Germinal center (tissue), 1 donor: ENCODE measurements around the gene CT47A1.
"Not testable (repeated sequence)": the region's sequence is repeated elsewhere in the genome, so short reads cannot be mapped to it uniquely, and the experiment has no call there.

Experiments
- DNase-seq: peaks from one replicate; pipeline ENCODE4 v3.0.0; 2012; ENCODE audit warnings: mixed read lengths, low spot score

Gene CT47A1

GRCh38 chrX:120985660-120986059 lies at the start of gene CT47A1:
TSS of gene CT47A1 (minus strand) at chrX:120985760. CDS start at chrX:120985529, 231 bp downstream.
- not testable (repeated sequence) for DNase-seq

DNA sequence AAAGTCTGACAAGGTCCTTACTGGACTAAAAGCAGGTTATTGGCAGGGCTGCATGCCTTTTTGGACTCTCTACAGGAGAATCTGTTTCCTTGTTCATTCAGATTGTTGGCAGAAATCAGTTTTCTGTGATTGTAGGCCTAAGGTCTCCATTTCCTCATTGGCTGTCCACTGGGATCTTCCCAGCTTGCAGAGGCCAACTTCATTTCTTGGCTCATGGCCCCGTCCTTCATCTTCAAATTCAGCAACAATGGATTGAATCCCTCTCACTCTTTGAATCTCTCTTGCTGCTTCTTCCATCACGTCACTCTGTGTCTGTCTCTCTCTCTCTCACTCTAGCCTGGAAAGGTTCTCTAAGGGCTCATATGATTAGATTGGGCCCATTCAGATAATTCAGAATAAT lies 47.0 kb upstream of the CT47A1 start:
- DNase-seq, result no peak

DNA sequence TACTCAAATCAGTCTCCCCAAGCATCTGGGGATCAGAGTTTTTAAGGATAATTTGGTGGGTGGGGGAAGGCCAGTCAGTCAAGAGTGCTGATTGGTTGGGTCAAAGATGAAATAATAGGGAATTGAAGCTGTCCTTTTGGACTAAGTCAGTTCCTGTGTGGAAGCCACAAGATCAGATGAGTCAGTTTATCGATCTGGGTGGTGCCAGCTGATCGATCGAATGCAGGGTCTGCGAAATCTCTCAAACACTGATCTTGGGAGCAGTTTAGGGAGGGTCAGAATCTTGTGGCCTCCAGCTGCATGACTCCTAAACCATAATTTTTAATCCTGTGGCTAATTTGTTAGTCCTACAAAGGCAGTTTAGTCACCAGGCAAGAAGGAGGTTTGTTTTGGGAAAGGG lies 44.5 kb upstream of the CT47A1 start:
- DNase-seq, result no peak

DNA sequence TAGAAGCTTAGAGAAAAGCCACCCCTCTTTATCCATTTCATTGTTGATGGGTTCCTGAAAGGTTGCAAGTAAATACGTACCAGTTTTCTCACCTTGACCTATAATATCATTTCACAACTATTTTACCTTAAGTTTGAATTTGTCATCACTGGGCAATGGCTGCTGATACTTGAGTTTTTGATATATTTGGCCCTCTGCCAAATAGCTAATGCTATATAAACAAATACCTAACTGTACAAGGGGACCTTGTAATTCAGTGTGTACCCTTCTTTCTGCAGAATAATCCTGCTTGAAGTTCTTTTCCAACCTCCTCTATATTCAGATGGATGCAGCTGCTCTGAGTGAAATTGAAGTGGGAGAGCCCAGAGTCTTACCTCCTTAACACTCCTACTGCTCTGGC lies 42.9 kb upstream of the CT47A1 start:
- DNase-seq, result no peak

- DNase-seq, result no peak
Measured at GRCh38 chrX:121014826-121015225, 29.3 kb upstream of the CT47A1 start.

DNA sequence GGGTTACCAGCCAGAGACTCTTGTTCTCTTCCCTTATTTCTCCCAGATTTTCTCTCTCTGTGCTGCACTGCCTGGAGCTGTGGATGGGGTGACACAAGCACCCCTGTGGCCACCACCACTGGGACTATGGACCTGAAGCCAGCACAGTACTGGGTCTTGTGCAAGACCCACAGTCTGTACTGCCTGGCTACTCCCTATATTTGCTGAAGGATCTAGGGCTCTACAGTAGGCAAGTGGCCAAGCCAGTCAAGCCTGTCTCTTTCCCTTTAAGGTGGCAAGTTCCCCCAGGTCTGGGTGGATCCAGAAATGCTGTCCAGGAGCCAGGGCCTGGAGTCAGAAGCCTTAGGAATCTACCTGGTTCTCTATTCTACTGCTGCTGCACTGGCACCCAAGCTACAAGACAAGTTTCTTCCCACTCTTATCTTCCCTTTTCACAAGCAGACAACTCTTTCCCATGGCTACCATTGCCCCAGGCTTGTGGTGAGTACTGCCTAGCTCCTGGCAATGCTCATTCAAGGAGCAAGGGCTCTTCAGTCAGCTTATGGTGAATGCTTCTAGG lies 28.4 kb upstream of the CT47A1 start:
- no peak for DNase-seq

- DNase-seq, result no peak
Measured at GRCh38 chrX:121011254-121011653, 25.7 kb upstream of the CT47A1 start.

DNA sequence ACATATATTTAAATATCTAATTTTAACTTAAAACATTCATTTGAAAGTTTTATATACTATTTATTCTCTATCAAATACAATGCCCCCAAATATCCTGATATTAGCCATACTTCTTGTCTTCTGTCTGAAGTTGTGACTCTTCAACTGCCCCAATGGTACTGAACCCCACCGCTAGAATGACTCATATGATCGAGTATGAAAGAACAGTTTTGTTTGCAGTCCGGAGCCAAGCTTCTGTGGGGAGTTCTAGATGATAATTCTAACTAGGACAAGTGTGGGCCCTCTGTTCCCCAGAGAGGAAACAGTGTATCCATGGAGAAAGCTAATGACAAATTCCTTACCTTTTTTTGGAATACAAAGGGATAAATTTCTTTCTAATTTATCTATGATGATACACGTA lies 24.7 kb upstream of the CT47A1 start:
- no peak for DNase-seq

DNA sequence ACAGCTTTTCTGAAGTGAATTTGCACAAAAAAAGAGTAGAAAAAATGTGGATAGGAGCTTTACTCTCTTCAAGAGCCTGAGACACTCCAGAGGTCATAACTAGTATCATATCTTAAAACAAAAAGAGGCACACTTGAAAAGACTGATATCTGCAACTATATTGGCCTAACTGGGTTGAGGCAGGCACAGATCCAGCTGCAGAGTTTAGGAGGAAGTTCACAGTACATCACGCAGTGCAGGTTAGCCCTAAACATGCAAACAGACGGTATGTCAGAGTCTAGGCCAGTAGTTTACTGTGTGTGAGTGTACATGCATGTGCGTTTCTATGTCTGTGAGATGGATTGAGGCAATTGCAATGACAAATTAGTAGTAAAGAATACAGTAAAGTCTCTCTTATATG lies 24.2 kb upstream of the CT47A1 start:
- DNase-seq, result no peak

- no peak for DNase-seq
Measured at GRCh38 chrX:121008920-121009319, 23.4 kb upstream of the CT47A1 start.

- no peak for DNase-seq
Measured at GRCh38 chrX:121000589-121000988, 15.0 kb upstream of the CT47A1 start.

- no peak for DNase-seq
Measured at GRCh38 chrX:120999413-120999812, 13.9 kb upstream of the CT47A1 start.

DNA sequence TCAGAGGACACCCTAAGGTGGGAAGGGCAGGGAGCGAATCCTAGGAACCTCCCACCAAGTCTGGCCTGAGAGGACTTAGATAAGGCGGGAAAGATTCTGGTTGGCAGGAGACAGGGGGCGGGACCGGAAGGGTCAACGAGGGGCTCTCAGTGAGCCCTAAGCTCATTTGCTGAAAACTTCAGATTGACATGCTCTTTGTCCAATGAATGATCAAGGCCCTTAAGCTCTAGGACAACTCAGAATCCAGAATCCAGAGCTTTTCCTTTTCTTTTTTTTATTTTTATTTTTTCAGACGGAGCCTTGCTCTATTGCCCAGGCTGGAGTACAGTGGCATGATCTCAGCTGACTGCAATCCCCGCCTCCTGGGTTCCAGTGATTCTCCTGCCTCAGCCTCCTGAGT lies 29.1 kb downstream of the CT47A1 start, which contains the start of gene CT47A7:
Gene CT47A7 (minus strand): TSS at position 101 of the 400 bp plus-strand sequence. CDS start 255 bp downstream, outside the sequence.
- DNase-seq, result not testable (repeated sequence)
